Activated CD4-positive, alpha-beta T cell treated with anti-CD3 and anti-CD28 coated beads, Interleukin-2, amount 50 U/mL, for 1 hour (primary cell): ENCODE data around the gene NRDE2.
"Not testable (repeated sequence)": the region's sequence is repeated elsewhere in the genome, so short reads cannot be mapped to it uniquely, and the experiment has no call there.

Experiments used
- DNase-seq: peaks from one replicate; pipeline ENCODE4 v3.0.0-alpha.2; 2020

The NRDE2 gene

GRCh38 chr14:90341232-90341631 lies 9.5 kb upstream of the NRDE2 start:
- DNase-seq = not testable (repeated sequence)

- no peak for DNase-seq
These were observed 5.2 kb upstream of the NRDE2 start for GRCh38 chr14:90336985-90337384.

- DNase-seq = no peak
These were observed 4.7 kb upstream of the NRDE2 start for GRCh38 chr14:90336401-90336800.

GRCh38 chr14:90332271-90332584 lies 487 bp upstream of the NRDE2 start:
- no peak for DNase-seq

GRCh38 chr14:90330203-90331196 lies 1.2 kb downstream of the NRDE2 start:
- no peak for DNase-seq

- no peak for DNase-seq
These were observed 9.8 kb downstream of the NRDE2 start for GRCh38 chr14:90321891-90322290.

GRCh38 chr14:90319634-90320541 lies 11.9 kb downstream of the NRDE2 start:
- no peak for DNase-seq

- no peak for DNase-seq
These were observed 12.6 kb downstream of the NRDE2 start for GRCh38 chr14:90319173-90319572.

- DNase-seq = no peak
These were observed 13.7 kb downstream of the NRDE2 start for GRCh38 chr14:90318016-90318415.

GRCh38 chr14:90317286-90317685 lies 14.5 kb downstream of the NRDE2 start:
- no peak for DNase-seq

- no peak for DNase-seq
These were observed 23.2 kb downstream of the NRDE2 start for GRCh38 chr14:90308561-90308960.

GRCh38 chr14:90305176-90305601 lies 26.6 kb downstream of the NRDE2 start:
- no peak for DNase-seq

- no peak for DNase-seq
These were observed 27.2 kb downstream of the NRDE2 start for GRCh38 chr14:90304502-90304901.

GRCh38 chr14:90303473-90303872 lies 28.3 kb downstream of the NRDE2 start:
- no peak for DNase-seq

GRCh38 chr14:90302529-90303303 lies 29.0 kb downstream of the NRDE2 start:
- no peak for DNase-seq

- DNase-seq = no peak
These were observed 30.1 kb downstream of the NRDE2 start for GRCh38 chr14:90301668-90302090.

GRCh38 chr14:90301122-90301521 lies 30.6 kb downstream of the NRDE2 start:
- DNase-seq = no peak

GRCh38 chr14:90300611-90301047 lies 31.1 kb downstream of the NRDE2 start:
- no peak for DNase-seq

GRCh38 chr14:90299408-90299807 lies 32.3 kb downstream of the NRDE2 start:
- DNase-seq = no peak

GRCh38 chr14:90297876-90298629 lies 33.7 kb downstream of the NRDE2 start:
- DNase-seq = no peak

GRCh38 chr14:90296641-90297040 lies 35.1 kb downstream of the NRDE2 start:
- no peak for DNase-seq
